ENCODE results near the gene ARHGEF4. TPM values are rescaled to one million over a fixed set of nuclear protein-coding genes. Genes with fewer than 3 reads are reported as not detected.

Gene ARHGEF4
- total and polyA plus RNA-seq, 2 donors from 2014 or later = 0.90 to 0.94 TPM

DNA sequence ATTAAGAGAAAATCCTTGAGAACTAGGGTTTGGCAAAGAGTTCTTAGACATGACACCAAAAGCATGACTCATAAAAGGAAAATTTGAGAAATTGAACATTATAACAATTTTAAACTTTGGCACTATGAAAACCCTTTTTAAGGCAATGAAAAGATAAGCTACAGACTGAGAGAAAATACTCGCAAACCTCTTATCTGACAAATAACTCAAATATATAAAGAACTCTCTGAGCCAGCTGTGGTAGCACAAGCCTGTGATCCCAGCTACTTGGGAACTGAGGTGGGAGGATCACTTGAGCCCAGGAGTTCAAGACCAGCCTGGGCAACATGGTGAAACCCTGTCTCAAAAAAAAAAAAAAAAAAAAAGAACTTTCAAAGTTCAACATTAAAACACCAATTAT is 186.0 kb downstream of the ARHGEF4 start:
- H3K4me1 ChIP-seq (ENCODE audit: control insufficient read depth in 2 of 3, insufficient read depth in 2 of 3, low read depth in 1 of 3, low read length in 3 of 3) = no peaks in the 10 kb centered on the region
- no peak for FAIRE-seq
- H3K36me3 ChIP-seq (ENCODE audit: control insufficient read depth in 2 of 3, insufficient read depth in 3 of 3, low read length in 3 of 3) = no peaks in the 10 kb centered on the region
- TF ChIP-seq, protein P1, sequence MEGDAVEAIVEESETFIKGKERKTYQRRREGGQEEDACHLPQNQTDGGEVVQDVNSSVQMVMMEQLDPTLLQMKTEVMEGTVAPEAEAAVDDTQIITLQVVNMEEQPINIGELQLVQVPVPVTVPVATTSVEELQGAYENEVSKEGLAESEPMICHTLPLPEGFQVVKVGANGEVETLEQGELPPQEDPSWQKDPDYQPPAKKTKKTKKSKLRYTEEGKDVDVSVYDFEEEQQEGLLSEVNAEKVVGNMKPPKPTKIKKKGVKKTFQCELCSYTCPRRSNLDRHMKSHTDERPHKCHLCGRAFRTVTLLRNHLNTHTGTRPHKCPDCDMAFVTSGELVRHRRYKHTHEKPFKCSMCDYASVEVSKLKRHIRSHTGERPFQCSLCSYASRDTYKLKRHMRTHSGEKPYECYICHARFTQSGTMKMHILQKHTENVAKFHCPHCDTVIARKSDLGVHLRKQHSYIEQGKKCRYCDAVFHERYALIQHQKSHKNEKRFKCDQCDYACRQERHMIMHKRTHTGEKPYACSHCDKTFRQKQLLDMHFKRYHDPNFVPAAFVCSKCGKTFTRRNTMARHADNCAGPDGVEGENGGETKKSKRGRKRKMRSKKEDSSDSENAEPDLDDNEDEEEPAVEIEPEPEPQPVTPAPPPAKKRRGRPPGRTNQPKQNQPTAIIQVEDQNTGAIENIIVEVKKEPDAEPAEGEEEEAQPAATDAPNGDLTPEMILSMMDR (IDR thresholded peaks at IDR 0.05; ENCODE audit: borderline replicate concordance, extremely low read depth, insufficient read depth) = no peak
- H3K4me3 ChIP-seq (ENCODE audit: low read length in 3 of 3) = no peak overlapping the region
- H3K27ac ChIP-seq (ENCODE audit: low read depth in 2 of 2, low read length in 2 of 2) = no peak overlapping the region
- no peak for DNase-seq
- intact Hi-C loops (cut with DNase I) = no loop called here
- no peaks in the 10 kb centered on the region for H3K9me3 ChIP-seq (ENCODE audit: control insufficient read depth in 2 of 3, insufficient read depth in 1 of 3, low read length in 3 of 3)
- H3K27me3 ChIP-seq (ENCODE audit: control insufficient read depth, insufficient read depth, low read length) = no peaks in the 10 kb centered on the region
- no peak overlapping the region for H3K9ac ChIP-seq (ENCODE audit: low read length in 3 of 3)

DNA sequence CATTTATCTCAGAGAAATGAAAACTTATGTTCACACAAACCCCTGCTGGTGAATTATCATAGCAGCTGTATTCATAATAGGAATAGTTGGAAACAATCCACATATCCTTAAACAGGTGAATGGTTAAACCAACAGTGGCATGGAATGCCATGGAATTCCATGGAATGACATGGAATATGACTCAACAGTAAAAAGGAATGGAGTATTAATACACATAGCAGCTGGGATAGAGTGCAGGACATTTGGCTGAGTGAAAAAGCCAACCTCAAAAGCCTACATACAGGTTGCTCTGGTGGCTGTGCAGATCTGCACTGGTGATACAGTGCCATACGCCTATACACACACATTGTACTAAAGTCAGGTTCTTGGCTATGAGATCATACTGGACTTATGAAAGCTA is 187.0 kb downstream of the ARHGEF4 start:
- Histone ChIP-seq H3K4me1 (ENCODE audit: control insufficient read depth in 2 of 3, insufficient read depth in 2 of 3, low read depth in 1 of 3, low read length in 3 of 3) (no peaks in the 10 kb centered on the region), H3K27me3 (ENCODE audit: control insufficient read depth, insufficient read depth, low read length) (no peaks in the 10 kb centered on the region), H3K9ac (ENCODE audit: low read length in 3 of 3) (no peak overlapping the region), H3K4me3 (ENCODE audit: low read length in 3 of 3) (no peak overlapping the region), H3K27ac (ENCODE audit: low read depth in 2 of 2, low read length in 2 of 2) (no peak overlapping the region), H3K36me3 (ENCODE audit: control insufficient read depth in 2 of 3, insufficient read depth in 3 of 3, low read length in 3 of 3) (no peaks in the 10 kb centered on the region), H3K9me3 (ENCODE audit: control insufficient read depth in 2 of 3, insufficient read depth in 1 of 3, low read length in 3 of 3) (no peaks in the 10 kb centered on the region)
- no peak for DNase-seq
- intact Hi-C loops (cut with DNase I) = no loop called here
- FAIRE-seq = no peak
- TF ChIP-seq, protein P1 (IDR thresholded peaks at IDR 0.05; ENCODE audit: borderline replicate concordance, extremely low read depth, insufficient read depth) = no peak

DNA sequence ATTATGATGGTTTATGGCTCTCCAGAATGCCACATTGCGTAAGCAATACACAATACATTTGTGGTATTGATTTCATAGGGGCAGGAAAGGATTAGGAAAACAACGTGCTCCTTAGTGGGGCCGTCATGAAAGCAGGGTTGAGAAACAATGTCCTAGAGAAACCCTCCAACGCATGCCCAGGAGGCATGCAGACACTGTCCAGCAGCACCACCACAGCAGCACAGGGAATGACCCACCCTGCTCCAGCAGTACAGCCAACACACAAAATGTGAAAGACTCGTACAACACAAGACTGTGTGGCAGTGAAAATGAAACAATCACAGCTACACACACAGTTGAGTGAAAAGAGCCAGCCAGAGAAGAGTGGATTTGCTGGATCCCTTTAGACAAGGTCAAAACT is 190.2 kb downstream of the ARHGEF4 start:
- no peaks in the 10 kb centered on the region for H3K27me3 ChIP-seq (ENCODE audit: control insufficient read depth, insufficient read depth, low read length)

More for the DNA sequence above, 190.2 kb downstream of the ARHGEF4 start:
- FAIRE-seq (no peak), DNase-seq (no peak)
- Histone ChIP-seq H3K4me1 (ENCODE audit: control insufficient read depth in 2 of 3, insufficient read depth in 2 of 3, low read depth in 1 of 3, low read length in 3 of 3) (no peaks in the 10 kb centered on the region), H3K4me3 (ENCODE audit: low read length in 3 of 3) (no peak overlapping the region), H3K9me3 (ENCODE audit: control insufficient read depth in 2 of 3, insufficient read depth in 1 of 3, low read length in 3 of 3) (no peaks in the 10 kb centered on the region), H3K9ac (ENCODE audit: low read length in 3 of 3) (no peak overlapping the region), H3K36me3 (ENCODE audit: control insufficient read depth in 2 of 3, insufficient read depth in 3 of 3, low read length in 3 of 3) (no peaks in the 10 kb centered on the region), H3K27ac (ENCODE audit: low read depth in 2 of 2, low read length in 2 of 2) (no peak overlapping the region)
- intact Hi-C loops (cut with DNase I) = no loop called here
- TF ChIP-seq, protein P1 (IDR thresholded peaks at IDR 0.05; ENCODE audit: borderline replicate concordance, extremely low read depth, insufficient read depth) = no peak

Data from kidney (tissue), 14 donors.